SH-SY5Y (cell line): Measurements from ENCODE around the gene COMTD1.

Source experiments
- GATA2 ChIP-seq: IDR thresholded peaks from 2 replicates; pipeline ENCODE4 v1.6.1; 2011; ENCODE audit warnings: mild to moderate bottlenecking, low read depth, low read length
- GATA3 ChIP-seq: IDR thresholded peaks from 2 replicates; pipeline ENCODE4 v1.6.1; 2011; ENCODE audit warnings: low read depth, mild to moderate bottlenecking, low read length, moderate library complexity

DNA sequence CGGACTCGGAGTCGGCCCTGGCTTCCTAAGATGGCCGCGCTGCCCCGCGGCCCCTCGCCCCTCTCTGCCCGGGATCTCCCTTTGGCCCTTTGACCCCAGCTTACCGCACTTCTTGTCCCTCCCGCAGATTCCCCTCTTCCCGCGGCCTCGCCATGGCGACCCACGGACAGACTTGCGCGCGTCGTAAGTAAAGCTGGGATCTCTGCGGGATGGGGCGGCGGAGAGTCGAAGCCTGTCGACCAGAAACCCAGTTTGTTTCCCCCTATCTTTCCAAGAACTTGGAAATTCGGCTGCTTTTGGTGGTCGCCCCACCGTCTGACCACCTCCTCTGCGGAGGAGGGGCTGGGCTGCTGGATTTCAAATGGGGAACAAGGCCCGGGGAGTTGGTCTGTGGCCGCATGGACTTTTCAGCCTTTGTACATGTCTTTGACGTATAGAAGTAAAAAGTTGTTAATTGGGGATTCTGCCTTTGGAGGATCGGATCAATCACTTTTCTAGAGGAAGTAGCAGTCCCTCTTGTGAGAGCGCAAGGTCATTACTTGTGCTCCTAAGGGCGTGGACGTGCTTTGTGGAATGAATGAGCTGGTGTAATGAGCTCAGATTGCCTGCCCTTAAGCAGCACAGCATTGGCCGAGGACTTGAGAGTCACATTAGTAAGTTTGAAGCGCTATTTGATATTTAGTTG, 24.6 kb downstream of the COMTD1 start:
- TF ChIP-seq GATA2 = no peak
- no peak for TF ChIP-seq GATA3
